Measurements from ENCODE around the gene EVL.
"Not testable (repeated sequence)": the region's sequence is repeated elsewhere in the genome, so short reads cannot be mapped to it uniquely, and the experiment has no call there.

EVL gene

DNA sequence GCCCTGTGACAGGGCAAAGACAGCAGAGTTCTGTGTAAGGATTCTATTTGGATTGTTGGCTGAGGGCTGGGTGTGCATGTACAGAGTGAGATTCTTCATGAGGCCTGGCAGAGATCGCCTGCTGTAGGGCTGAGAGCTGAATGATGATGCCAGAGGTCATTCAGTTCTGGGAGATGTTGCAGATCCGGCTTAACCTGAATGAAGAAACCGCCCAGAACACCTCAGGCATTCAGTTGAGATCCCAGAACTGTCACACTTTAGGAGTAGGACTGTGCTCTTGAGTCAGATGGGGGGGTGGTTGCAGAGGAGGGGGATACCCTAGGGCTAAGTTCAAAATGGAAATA, 5.8 kb upstream of the EVL start:
- TF ChIP-seq, protein P1, sequence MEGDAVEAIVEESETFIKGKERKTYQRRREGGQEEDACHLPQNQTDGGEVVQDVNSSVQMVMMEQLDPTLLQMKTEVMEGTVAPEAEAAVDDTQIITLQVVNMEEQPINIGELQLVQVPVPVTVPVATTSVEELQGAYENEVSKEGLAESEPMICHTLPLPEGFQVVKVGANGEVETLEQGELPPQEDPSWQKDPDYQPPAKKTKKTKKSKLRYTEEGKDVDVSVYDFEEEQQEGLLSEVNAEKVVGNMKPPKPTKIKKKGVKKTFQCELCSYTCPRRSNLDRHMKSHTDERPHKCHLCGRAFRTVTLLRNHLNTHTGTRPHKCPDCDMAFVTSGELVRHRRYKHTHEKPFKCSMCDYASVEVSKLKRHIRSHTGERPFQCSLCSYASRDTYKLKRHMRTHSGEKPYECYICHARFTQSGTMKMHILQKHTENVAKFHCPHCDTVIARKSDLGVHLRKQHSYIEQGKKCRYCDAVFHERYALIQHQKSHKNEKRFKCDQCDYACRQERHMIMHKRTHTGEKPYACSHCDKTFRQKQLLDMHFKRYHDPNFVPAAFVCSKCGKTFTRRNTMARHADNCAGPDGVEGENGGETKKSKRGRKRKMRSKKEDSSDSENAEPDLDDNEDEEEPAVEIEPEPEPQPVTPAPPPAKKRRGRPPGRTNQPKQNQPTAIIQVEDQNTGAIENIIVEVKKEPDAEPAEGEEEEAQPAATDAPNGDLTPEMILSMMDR (IDR thresholded peaks at IDR 0.05; ENCODE audit: low read depth, low read length) = no peak
- no peak overlapping the region for H3K4me3 ChIP-seq (ENCODE audit: low read depth, low read length)

DNA sequence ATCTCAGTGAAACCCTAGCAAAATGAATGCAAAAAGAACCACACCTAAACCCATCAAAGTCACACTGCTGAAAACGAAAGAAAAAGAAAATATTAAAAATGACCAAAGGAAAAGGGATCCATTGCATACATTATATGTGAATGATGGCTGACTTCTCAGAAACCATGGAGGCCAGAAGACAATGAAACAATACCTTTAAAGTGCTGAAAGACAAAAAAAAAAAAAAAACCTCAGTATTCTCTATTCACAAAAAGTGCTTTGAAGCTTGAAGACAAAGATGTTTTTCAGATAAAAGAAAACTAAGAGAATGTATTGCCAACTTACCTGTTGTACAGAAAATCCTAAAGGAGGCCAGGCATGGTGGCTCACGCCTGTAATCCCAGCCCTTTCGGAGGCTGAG, 4.5 kb upstream of the EVL start:
- TF ChIP-seq, protein P1 (IDR thresholded peaks at IDR 0.05; ENCODE audit: low read depth, low read length) = no peak
- no peak overlapping the region for H3K4me3 ChIP-seq (ENCODE audit: low read depth, low read length)

DNA sequence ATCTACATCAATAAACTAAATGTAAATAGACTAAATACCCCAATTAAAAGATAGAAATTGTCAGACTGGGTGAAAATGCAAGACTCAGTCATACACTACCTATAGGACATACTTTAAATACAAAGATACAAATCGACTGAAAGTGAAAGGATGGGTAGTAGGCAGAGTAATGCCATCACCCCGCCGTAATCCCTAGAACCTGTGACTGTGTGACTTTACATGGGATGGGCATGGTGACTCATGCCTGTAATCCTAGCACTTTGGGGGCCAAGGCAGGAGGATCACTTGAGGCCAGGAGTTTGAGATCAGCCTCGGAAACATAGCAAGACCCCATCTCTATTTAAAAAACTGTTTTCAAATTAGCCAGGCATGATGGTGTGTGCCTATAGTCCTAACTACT, 2.6 kb upstream of the EVL start:
- TF ChIP-seq, protein P1 (IDR thresholded peaks at IDR 0.05; ENCODE audit: low read depth, low read length) = no peak
- H3K4me3 ChIP-seq (ENCODE audit: low read depth, low read length) = no peak overlapping the region

DNA sequence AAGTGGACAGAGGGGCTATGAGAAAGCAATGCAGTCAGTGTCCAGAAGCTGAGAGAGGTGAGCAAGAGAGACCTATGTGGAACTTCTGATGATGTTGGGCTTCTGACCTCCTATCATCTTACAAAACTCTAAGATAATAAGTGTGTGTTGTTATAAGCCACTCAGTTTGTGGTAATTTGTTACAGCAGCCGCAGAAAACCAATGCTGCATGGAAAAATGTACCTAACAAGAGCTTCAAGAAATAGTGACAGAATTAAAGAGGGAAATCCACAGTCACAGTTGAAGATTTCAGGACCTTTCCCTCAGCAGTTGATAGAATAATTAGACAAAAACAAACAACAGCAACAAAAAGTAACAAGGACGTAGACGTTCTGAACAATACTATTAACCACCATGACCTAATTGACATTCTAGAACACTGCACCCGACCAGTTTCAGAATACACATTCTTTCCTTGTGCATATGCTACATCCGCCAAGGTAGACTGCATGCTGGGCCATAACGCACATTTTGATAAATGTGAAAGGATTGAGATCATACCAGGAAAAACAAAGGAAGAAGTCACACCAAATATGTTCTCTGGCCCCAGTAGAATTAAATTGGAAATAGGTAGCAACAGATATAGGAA, 1.8 kb upstream of the EVL start:
- TF ChIP-seq, protein P1 (IDR thresholded peaks at IDR 0.05; ENCODE audit: low read depth, low read length) = no peak

DNA sequence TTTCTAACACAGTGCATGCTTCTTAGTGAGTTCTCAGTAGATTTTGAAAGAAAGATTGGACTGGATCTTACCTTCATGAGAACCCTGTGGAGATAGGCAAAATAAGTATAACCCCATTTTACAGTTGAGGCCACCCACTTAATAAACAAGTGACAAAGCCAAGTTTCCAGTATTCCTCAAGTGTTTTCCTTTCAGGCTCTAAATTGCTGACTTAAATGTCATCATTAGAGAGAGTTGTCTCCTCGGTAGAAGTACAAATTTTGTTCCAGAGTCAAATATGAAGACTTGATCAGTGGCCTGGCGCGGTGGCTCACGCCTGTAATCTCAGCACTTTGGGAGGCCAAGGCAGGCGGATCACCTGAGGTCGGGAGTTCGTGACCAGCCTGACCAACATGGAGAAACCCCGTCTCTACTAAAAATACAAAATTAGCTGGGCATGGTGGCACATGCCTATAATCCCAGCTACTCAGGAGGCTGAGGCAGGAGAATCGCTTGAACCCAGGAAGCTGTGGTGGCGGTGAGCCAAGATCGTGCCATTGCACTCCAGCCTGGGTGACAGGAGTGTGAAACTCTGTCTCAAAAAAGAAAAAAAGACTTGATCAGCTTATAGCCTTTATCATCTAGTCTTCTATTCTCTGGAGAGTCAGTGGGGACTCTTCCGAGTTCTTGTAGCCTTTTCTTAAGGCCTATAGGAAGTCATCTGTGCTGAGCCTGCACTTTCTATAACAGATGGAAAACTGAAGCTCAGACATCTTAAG, 708 bp upstream of the EVL start:
- H3K4me3 ChIP-seq (ENCODE audit: low read depth, low read length) = not testable (repeated sequence)

More for the DNA sequence above, 1.8 kb upstream of the EVL start:
- no peak overlapping the region for H3K4me3 ChIP-seq (ENCODE audit: low read depth, low read length)

DNA sequence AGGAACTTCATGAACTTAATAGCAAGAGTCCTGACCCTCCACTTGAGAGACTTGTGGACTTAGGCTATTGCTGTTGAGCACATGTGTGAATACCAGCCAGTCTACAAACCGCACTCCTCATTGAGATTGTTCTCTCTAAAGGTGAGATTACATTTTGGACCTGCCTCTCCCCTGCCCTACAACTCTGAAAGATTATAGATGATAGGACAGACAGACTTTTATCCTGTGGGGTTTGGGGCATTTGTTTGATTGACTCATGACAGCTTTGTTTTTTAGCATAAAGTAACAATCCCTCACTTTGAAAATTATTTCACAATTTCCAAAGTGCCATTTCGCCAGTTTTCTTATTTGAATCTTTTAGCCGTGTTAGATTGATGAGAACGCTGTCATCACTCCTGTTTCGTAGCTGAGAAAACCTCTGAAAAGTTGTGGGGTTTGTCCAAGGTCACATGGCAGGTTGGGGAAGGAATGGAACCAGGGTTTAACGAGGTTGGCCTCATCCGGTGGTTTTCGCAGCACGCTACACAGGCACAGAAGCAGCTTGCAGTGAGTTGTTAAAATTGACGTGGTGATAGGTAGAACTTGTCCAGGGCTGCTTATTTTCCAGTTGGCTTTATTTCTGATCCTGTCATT, 836 bp downstream of the EVL start:
- TF ChIP-seq, protein P1 (IDR thresholded peaks at IDR 0.05; ENCODE audit: low read depth, low read length) = no peak
- no peak overlapping the region for H3K4me3 ChIP-seq (ENCODE audit: low read depth, low read length)

DNA sequence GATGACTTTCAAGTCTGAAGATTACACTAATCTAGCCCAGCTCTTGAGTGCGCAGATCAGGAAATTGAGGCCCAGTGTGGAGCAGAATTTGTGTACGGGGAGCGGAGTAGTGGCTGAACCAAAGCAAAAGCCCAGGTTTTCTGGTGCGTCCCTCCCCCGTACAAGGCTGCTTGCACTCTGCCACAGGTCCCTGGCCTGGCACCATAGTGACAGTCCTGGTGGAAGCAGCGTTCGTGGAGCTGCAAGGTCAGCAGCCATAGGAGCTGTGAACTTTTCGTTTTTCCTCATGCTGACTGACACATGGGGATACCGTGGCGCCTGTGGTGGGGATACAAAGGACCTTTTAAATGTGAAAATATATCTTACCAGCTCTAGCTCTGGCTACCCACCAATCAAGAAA, 1.7 kb downstream of the EVL start:
- TF ChIP-seq, protein P1 (IDR thresholded peaks at IDR 0.05; ENCODE audit: low read depth, low read length) = no peak
- no peak overlapping the region for H3K4me3 ChIP-seq (ENCODE audit: low read depth, low read length)
